ENCODE data around the gene CCL17. TPM values are rescaled to one million over a fixed set of nuclear protein-coding genes. Genes with fewer than 3 reads are reported as not detected.
"Not testable (repeated sequence)": the region's sequence is repeated elsewhere in the genome, so short reads cannot be mapped to it uniquely, and the experiment has no call there.

CCL17 gene
- total RNA-seq = not detected in 2 replicates

GRCh38 chr16:57403965-57404817, at the start of gene CCL17:
Gene CCL17, plus strand, starts transcription at chr16:57404767. Its CDS starts 9,166 bp downstream, at chr16:57413933.
- intact Hi-C loops (cut with micrococcal nuclease) = no loop called here

- intact Hi-C loops (cut with micrococcal nuclease) = no loop called here
These were observed 48.6 kb upstream of the CCL17 start for GRCh38 chr16:57355898-57356414.

- intact Hi-C loops (cut with micrococcal nuclease) = no loop called here
These were observed 48.0 kb upstream of the CCL17 start for GRCh38 chr16:57356547-57356946.

- intact Hi-C loops (cut with micrococcal nuclease) = no loop called here
These were observed 47.1 kb upstream of the CCL17 start for GRCh38 chr16:57357330-57358085.

GRCh38 chr16:57358086-57358420, 46.5 kb upstream of the CCL17 start:
- intact Hi-C loops (cut with micrococcal nuclease) = no loop called here

- intact Hi-C loops (cut with micrococcal nuclease) = no loop called here
These were observed 46.0 kb upstream of the CCL17 start, which contains the start of gene CCL22 for GRCh38 chr16:57358527-57359095. Gene CCL22, plus strand, starts transcription at chr16:57358783. Its CDS starts 34 bp downstream, at chr16:57358817.

GRCh38 chr16:57360321-57360935, 44.1 kb upstream of the CCL17 start:
- intact Hi-C loops (cut with micrococcal nuclease) = no loop called here

GRCh38 chr16:57361404-57361803, 43.2 kb upstream of the CCL17 start:
- intact Hi-C loops (cut with micrococcal nuclease) = no loop called here

- intact Hi-C loops (cut with micrococcal nuclease) = no loop called here
These were observed 40.4 kb upstream of the CCL17 start for GRCh38 chr16:57364143-57364542.

- intact Hi-C loops (cut with micrococcal nuclease) = no loop called here
These were observed 38.0 kb upstream of the CCL17 start for GRCh38 chr16:57366544-57367040.

- intact Hi-C loops (cut with micrococcal nuclease) = no loop called here
These were observed 37.3 kb upstream of the CCL17 start for GRCh38 chr16:57367116-57367752.

GRCh38 chr16:57371494-57372371, 32.8 kb upstream of the CCL17 start:
- intact Hi-C loops (cut with micrococcal nuclease) = no loop called here

GRCh38 chr16:57372372-57373116, 32.0 kb upstream of the CCL17 start, which contains the start of gene CX3CL1:
Gene CX3CL1, plus strand, starts transcription at chr16:57372490. Its CDS starts 79 bp downstream, at chr16:57372569.
- intact Hi-C loops (cut with micrococcal nuclease) = no loop called here

GRCh38 chr16:57373117-57373947, 31.2 kb upstream of the CCL17 start:
- intact Hi-C loops (cut with micrococcal nuclease) = no loop called here

GRCh38 chr16:57374067-57374534, 30.5 kb upstream of the CCL17 start:
- intact Hi-C loops (cut with micrococcal nuclease) = no loop called here

- intact Hi-C loops (cut with micrococcal nuclease) = not testable (repeated sequence)
These were observed 29.6 kb upstream of the CCL17 start for GRCh38 chr16:57374925-57375465.

- intact Hi-C loops (cut with micrococcal nuclease) = no loop called here
These were observed 28.2 kb upstream of the CCL17 start for GRCh38 chr16:57376313-57376818.

Measured in T-helper 2 cell treated with Interferon-gamma antibody and Interleukin-4, amounts not matched to agents 100 ng/mL and 5 ng/mL, for 36 hours (primary cell).